Islet of Langerhans (tissue), 1 donor: ENCODE data around the gene NXNL2.

Experiments
- FAIRE-seq: peaks from one replicate; lab custom pipeline; 2011; peaks lifted over from hg19 to GRCh38; lab: Jason Lieb, UNC

Gene NXNL2

GRCh38 chr9:88534456-88535225 lies at the start of gene NXNL2:
Gene NXNL2 (plus strand): TSS chr9:88535178. CDS start chr9:88535435, 257 bp downstream.
- FAIRE-seq, result no peak

GRCh38 chr9:88488166-88488565 lies 46.8 kb upstream of the NXNL2 start:
- no peak for FAIRE-seq

- no peak for FAIRE-seq
These were observed 39.8 kb upstream of the NXNL2 start for GRCh38 chr9:88494983-88495721.

- no peak for FAIRE-seq
These were observed 37.8 kb upstream of the NXNL2 start for GRCh38 chr9:88497224-88497623.

- FAIRE-seq, result no peak
These were observed 36.1 kb upstream of the NXNL2 start for GRCh38 chr9:88498880-88499279.

- no peak for FAIRE-seq
These were observed 33.9 kb upstream of the NXNL2 start for GRCh38 chr9:88501086-88501485.

GRCh38 chr9:88502552-88503034 lies 32.4 kb upstream of the NXNL2 start:
- FAIRE-seq, result no peak

GRCh38 chr9:88503081-88503844 lies 31.7 kb upstream of the NXNL2 start:
- FAIRE-seq, result no peak

- FAIRE-seq, result no peak
These were observed 30.9 kb upstream of the NXNL2 start for GRCh38 chr9:88503845-88504764.

- FAIRE-seq, result no peak
These were observed 26.7 kb upstream of the NXNL2 start for GRCh38 chr9:88508326-88508725.

- FAIRE-seq, result no peak
These were observed 23.1 kb upstream of the NXNL2 start for GRCh38 chr9:88511906-88512305.

GRCh38 chr9:88514247-88514646 lies 20.7 kb upstream of the NXNL2 start:
- no peak for FAIRE-seq

- FAIRE-seq, result no peak
These were observed 13.7 kb upstream of the NXNL2 start for GRCh38 chr9:88521308-88521707.

- FAIRE-seq, result no peak
These were observed 12.6 kb upstream of the NXNL2 start for GRCh38 chr9:88522360-88522759.

- no peak for FAIRE-seq
These were observed 11.9 kb upstream of the NXNL2 start for GRCh38 chr9:88523056-88523455.

GRCh38 chr9:88524911-88525310 lies 10.1 kb upstream of the NXNL2 start:
- FAIRE-seq, result no peak

GRCh38 chr9:88527618-88528017 lies 7.4 kb upstream of the NXNL2 start:
- no peak for FAIRE-seq

- no peak for FAIRE-seq
These were observed 6.7 kb upstream of the NXNL2 start for GRCh38 chr9:88528080-88528790.

GRCh38 chr9:88529496-88529895 lies 5.5 kb upstream of the NXNL2 start:
- FAIRE-seq, result no peak

GRCh38 chr9:88530051-88530450 lies 4.9 kb upstream of the NXNL2 start:
- FAIRE-seq, result no peak
